Stimulated activated CD4-positive, alpha-beta T cell treated with anti-CD3 and anti-CD28 coated beads, Interleukin-12 subunit alpha, Interleukin-12 subunit beta, amount 100 ng/mL, for 4 hours (primary cell): ENCODE results near the gene SGSH.

Experiments
- DNase-seq: peaks from one replicate; pipeline ENCODE4 v3.0.0-alpha.2; 2020

SGSH gene

DNA sequence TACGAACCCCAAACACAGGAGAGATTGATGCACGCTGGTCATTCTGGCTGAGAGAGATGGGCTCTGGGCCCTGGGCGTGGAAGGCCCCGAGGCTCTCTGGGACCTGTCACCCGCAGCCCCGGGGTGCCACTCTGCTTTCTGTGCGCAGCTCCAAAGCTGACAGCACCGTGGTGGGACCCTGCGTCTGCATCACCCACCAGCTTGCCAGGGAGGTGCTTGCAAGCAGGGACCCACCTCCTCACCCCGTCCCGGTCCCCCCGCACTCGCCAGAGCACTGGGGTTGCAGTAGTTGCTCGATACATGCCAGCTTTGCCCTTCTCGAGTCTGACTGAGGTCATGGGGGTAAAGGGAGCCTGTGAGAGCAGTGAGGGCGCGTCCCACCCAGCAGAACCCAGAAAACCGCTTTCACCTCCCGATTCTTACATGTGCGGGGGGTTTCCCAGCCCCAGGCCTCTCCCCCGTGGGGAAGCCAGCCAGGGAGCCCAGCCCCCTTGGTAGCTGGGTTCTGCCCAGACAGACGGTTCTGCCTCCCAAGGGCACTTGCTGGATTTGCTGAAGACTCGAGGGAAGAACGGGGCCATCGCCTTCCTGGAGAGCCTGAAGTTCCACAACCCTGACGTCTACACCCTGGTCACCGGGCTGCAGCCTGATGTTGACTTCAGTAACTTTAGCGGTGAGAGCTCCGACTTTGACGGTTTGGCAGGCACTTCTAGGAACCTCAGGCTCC, 37.9 kb downstream of the SGSH start:
- no peak for DNase-seq

DNA sequence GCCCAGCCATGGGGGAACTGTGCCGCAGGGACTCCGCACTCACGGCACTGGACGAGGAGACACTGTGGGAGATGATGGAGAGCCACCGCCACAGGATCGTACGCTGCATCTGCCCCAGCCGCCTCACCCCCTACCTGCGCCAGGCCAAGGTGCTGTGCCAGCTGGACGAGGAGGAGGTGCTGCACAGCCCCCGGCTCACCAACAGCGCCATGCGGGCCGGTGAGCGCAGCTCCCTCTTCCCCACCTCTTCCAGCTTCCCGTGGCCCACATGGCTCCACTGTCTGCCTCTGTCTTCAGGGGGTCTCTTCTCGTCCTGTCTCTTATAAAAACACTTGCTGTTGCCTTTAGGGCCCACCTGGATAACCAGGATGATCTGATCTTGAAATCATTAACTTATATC, 38.7 kb downstream of the SGSH start:
- no peak for DNase-seq

DNA sequence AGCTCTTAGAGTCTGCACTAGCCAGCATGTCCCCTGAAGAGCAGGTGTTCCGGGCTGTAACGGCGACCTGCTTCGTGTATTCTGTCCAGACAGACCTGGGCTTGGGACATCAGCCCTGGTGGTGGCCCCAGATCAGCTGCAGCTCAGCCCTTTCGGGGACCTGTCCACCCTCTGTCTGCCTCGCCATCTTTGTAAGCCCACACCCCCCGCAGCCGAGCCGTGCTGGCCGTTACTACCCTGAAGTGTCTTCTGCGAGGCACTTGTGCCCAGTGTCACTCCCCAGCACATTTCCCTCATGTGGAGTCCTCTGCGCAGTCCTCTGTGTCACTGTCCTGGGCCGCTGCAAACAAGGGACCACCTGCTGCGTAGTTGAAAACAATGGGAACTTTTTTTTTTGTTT, 39.9 kb downstream of the SGSH start:
- no peak for DNase-seq

DNA sequence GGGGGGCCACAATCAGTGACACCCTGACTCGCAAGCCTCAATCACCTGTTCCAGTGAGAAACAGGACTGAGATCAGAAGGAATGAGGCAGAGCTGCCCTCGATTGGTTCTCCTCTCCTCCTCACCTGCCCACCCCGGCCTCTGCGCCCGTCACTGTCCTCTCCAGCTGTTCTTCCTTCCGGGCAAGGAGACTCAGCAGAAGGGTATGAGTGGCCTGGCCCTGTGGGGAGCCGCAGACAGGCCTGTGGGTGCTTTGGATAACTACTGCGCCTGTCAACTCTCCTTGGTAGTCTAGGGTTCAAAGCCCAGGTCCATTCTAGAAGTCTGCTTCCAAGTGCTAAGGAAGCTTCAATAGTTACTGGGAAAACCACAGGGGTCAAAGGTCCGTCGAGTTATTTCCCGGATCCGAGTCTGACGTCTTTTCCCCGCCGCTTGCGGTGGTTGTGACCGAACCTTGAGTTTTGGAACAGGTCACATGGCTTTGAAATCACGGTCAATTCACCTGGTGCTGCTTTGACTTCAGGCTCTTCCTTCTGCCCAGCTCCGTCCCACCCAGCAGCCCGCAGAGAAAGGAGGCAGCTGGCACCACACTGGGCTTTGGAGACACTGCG, 42.0 kb downstream of the SGSH start:
- no peak for DNase-seq

DNA sequence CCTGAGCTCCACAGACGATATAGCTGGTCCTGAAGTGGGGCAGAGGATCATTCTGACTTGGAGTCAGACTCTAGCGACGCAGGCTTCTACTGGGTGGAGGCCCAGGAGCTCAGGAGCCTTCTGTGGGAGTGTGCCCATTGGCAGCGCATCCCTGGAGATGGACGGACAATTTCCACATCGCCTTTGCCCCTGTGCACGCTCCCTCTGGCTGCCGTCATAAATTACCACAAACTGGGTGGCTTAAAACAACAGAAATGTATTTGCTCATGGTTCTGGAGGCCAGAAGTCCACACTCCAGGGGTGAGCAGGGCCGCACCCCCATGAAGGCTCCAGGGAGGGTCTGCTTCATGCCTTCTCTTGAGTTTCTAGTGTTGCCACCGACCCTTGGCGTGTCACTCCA, 43.4 kb downstream of the SGSH start:
- no peak for DNase-seq

DNA sequence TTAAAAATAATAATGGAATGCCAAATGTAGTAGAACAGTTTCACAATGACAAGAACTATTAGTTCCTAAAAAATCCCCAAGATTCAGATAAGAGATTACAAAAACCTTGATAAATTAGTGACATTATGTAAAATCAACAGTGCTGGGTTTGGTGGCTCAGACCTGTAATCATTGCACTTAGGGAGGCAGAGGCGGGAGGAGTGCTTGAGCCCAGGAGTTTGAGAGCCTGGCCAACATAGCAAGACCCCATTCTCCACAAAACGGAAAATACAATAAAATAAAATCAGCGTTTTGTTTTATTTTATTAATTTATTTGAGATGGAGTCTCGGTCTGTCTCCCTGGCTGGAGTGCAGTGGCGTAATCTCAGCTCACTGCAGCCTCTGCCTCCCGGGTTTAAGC, 46.2 kb downstream of the SGSH start:
- no peak for DNase-seq

DNA sequence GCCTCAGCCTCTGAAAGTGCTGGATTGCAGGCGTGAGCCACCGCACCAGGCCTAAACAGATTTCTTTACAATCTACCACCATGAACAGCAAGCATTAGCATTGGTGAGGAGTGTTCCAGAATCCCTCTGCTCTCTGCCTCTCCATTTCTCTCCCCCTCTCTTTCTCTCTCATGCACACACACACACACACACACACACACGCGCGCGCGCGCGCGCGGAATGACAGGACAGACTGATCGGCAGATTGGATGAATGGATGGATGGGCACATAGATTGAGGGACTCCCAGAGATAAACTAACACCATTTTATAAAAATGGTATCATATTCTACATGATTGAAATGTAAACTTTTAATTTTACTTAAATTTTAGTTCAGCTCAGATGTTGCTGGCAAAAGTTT, 47.0 kb downstream of the SGSH start:
- no peak for DNase-seq

DNA sequence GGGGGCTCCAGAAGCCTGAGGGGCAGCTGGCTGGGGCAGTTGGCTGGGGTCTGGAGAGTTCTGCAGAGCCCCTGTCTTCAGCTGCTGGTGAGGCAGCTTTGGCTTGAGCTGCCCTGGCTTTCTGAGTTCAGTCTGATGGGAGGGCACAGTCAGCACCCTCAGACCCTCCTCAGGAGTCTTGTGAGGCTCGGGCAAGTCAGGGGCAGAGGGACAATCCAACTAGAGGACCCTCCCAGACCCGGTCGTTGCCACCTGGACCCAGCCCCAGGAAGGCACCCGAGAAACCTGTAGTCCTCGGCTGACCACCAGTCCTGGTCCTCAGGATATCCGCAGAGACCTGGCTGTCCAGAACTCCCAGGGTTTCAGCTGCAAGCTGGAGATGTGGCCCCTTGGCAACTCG, 48.5 kb downstream of the SGSH start:
- DNase-seq = no peak

DNA sequence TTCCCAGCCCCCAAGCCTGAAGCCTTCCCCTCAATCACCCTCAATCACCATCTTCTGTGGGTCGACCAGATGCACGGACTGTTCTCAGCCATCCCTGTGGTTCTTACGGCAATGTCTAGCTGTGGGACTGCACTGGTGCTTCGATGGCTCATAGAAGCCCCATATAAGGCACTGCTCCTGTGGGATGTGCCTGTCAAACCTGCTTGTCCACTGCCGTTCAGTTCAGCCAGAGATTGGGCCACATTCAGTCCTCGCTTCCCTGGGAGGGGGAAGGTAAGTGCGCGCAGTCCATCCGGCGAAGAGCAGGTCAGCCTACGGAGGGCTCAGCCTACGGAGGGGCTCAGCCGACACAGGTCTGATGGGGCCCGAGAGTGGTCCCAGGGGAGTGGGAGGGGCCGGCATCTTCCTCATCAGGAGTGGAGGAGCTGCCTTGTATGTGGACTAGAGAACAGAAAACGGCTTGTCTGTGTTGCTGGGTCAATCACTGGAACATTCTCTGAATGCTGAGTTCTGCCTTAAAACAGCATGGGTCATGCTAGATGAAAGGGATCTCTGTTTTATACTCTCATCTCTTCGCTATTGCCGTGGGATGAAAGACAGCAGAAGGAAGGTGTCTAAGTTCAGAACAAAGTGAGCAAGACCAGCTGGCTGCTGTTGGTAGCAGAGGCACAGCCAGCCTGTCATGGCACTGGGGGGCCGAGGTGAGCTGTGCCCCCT, 50.2 kb downstream of the SGSH start, which contains the start of gene CARD14:
Gene CARD14 (plus strand): TSS at position 247 of the 717 bp plus-strand sequence. CDS start 11,409 bp downstream, outside the sequence.
- no peak for DNase-seq

DNA sequence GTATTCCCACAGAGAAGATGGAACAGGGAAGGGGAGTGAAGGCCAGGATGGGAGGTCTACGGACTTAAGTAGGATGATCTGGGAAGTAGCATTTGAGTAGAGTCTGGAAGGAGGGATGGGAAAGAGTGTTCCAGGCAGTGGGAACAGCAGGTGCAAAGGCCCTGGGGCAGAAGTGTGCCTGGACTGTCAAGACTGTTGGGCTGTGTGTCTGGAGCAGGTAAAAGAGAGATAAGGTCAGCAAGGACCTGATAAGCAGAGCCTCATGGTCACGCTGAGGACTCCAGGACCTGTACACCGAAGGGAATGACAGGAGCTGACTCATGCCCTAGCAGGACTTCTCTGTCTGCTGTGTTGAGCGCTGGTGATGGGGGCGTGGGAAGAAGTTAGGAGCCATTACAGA, 51.0 kb downstream of the SGSH start:
- no peak for DNase-seq

DNA sequence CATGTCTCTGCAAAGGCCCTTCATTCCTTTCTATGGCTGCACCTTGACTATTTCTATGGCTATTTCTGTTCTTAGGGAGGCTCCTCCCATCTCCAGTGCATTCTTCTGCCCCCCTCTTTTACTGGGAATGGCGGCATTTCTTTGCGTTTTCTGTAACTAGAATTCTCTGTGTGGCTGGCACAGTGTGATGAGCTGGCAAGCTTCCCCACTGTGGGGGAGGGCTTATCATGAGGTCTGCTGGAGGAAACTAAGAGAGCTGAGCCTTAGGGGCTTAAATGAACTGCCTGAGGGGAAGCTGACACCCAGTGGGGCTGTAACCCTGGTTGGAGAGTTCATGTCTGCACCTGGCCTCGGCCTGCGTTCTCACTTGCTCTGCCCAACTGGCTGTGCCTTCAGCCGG, 51.8 kb downstream of the SGSH start:
- DNase-seq = no peak

DNA sequence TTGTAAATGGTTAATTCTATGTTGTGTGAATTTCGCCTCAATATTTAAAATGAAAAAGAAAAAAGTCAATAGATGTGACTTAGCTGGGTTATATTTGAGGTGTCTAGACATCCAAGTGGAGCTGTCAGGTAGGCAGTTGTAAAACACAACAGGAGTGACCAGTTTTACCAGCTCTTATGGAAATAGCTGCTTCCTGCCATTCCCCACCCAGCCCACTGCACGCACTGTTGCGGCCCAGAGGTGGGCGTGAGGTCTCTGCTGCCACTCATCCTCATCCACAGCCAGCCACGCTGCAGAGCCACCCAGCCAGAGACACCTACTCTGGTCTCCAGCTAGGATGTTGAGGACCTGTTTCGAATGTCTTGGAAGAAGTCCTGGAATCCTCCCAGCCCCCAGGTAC, 53.7 kb downstream of the SGSH start:
- DNase-seq = no peak

DNA sequence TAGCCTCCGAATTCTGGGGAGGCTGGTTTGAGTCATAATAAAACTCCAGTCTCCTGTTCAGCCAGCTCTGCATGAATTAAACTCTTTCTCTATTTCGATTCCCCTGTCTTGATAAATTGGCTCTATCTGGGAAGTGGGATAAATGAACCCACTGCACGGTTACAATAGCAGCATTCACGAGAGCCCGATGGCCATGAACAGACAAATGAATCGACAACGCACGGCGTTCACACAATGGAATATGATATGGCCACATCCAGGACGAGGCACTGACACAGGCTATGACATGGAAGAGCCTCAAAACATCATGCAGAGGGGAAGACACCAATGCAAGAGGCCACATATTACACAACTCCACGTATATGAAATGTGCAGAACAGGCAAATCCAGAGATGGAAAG, 55.9 kb downstream of the SGSH start:
- DNase-seq = no peak

DNA sequence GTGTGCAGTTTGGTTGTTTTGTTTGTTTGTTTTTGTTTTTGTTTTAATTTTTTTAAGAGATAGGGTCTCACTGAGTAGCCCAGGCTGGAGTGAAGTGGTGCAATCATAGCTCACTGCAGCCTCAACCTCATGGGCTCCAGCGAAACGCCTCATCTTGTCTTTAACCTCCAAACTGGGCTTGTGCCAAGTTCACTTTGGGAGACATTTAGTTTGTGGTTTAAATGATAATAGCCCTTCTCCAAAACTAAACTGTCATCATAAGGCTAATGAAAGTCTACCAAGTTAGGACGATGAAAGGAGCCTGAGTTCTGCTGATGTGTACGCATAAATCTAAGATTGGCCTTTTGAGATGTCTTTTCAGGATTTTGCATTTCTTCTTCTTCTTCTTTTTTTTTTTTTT, 56.8 kb downstream of the SGSH start:
- no peak for DNase-seq

DNA sequence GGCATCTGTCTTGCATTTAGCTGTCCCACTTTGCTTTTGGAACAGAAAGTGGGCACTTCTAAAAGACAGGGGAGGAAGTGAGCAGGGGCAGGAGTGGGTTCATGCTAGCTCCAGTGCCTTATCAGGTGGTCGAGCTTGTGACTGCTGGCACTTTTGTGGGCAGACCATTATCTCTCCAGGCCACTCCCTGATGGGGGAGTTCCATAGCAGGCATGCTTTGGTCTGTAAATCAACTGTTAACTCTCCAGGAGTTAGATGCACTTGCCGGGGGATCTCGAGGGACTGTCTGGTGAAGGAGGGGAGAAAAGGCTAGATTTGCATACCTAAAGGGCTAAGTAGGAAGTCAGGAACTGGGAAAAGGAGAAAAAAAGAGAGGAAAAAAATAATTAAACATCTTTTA, 59.6 kb downstream of the SGSH start:
- DNase-seq = no peak
